ENCODE data around the gene ABTB2.

The ABTB2 gene

DNA sequence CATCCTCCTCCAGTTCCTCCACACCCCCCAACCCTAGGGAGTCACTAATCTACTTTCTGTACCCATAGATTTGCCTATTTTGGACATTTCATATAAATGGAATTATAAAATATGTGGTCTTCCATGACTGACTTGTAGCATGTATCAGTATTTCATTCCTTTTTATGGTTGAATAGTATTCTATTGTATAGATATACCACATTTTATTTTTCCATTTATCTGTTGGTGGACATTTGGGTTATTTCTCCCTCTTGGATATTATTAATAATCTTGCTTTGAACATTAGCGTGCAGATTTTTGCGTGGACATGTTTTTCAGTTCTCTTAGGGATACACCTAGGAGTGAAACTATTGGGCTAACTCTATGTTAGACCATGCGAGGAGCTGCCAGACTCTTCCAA lies 229.0 kb downstream of the ABTB2 start:
- no peak overlapping the region for H3K4me3 ChIP-seq (ENCODE audit: low read depth, low read length)

DNA sequence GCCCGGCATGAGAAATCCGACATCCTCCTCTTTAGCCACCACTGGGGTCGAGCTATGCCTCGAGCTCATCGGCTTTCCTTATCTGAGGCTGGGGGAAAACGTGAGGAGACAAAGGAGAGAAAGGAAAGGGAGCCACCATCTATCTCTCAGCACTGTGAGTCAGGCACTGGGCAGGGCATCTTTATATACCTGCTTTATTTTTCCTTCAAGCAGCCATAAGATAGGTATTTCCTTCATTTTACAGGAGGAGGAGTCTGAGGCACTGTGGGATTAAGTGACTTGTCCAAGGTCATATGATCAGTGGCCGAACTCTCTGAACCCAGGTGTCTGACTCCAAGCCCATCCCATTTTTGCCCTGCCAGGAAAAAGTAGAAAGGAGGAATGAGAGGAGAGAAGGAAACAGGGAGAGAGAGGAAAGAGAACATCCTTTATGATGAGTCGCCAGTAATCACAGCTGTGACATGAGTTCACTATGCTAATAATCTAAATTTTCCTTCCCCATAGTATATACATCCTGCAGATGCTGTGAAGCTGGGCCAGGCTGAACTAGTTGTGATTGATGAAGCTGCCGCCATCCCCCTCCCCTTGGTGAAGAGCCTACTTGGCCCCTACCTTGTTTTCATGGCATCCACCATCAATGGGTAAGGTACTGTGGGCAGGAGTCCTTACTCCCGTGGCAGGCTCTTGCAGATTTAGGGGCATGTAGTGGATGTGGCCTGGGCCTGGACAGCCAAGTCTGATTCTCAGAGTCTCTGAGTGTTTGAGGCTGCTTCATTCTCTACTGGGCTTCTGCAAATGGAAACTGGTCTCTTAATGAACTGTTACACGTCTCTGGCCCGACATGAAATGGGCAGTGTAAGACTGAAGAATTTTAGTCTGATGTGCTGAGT lies 230.6 kb downstream of the ABTB2 start:
- H3K4me3 ChIP-seq (ENCODE audit: low read depth, low read length) = no peak overlapping the region

DNA sequence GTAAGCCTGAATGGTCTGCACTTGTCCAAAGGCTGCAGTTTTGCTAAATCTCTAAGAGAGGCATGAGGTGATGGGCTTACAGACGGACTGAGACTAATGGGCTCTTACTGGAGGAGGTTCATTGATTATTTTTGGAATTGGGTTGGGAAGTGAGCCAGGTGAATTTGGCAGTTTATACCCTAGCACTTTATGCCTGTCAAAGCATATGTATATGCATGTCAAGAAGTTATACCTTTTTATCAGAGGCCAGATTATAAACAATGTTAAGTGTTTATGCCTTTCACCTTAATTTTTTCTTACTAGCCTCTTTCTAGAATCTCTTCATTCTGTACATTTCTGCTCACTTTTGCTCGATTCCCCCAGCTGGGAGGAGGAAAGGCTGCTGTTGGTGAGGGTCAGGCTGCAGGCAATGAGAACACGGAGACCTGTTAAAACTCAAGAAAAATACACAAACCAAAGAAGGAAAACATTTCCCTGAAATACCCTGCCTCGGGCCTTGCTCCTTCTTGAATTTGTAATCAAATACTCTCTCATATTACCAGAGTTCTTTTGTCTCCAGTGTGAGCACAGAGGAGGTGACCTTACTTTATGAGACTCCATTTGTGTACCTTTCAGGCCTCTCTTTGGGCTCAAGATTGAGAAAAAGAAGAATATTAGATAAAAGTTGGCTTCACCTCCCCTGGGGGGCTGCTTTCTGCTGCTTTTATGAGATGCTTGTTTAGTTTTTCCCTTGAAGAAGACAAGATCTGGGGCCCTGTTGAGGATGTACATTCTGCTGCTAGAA lies 232.7 kb downstream of the ABTB2 start:
- H3K4me3 ChIP-seq (ENCODE audit: low read depth, low read length) = no peak overlapping the region

DNA sequence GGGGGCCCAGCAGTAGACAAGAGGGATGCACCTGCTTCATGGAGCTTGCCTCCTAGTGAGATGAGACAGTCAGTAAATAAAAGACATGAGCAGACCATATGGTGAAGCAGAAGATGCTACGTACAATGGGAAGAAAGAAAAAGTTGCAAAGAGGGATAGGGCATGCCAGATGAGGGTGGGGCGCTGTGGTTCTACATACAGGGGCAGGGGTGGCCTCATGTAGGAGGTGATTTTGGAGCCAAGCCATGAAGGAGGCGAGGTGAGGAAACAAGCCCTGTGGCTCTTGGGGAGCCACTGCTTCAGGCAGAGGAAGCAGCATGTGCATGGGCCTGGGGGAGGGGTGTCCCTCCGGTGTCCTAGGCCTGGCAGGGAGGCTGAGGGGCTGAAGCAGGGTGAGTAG lies 237.2 kb downstream of the ABTB2 start:
- H3K4me3 ChIP-seq (ENCODE audit: low read depth, low read length) = no peak overlapping the region

DNA sequence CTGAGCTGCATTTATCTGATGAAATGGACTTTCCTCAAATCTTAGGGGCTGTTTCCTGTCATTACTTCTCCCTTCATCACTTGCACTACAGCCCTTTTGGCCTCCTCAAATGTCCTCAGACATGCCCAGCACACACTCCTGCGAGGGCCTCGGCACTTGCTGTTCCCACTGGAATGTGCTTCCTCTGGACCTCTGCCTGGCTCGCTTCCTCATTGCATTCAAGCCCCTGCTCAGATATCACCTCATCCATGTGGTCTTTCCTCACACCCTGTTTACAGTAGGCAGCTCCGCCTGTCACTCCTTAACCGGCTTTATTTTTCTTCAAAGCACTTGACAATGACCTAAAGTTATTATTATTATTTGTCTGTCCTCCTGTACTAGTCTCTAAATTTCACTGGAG lies 243.3 kb downstream of the ABTB2 start:
- no peak overlapping the region for H3K4me3 ChIP-seq (ENCODE audit: low read depth, low read length)

DNA sequence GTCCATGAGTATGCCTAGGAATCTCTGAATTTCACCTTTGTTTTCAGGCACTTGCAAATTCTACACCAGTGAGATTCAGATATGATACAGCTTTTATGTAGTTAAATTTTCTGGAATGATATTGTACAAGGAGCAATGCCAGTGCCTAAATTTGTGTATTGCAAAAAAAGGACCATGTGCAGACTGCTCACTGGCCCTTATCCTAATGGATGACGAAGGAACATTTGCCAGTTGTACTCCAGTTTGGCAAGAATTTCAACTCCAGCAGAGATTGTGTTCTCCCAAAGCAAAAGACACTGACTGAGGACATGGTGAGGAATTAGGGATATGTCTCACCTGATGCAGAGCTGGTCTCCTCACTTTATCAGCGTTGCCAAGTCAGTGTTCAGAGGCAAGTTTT lies 243.8 kb downstream of the ABTB2 start:
- H3K4me3 ChIP-seq (ENCODE audit: low read depth, low read length) = no peak overlapping the region

DNA sequence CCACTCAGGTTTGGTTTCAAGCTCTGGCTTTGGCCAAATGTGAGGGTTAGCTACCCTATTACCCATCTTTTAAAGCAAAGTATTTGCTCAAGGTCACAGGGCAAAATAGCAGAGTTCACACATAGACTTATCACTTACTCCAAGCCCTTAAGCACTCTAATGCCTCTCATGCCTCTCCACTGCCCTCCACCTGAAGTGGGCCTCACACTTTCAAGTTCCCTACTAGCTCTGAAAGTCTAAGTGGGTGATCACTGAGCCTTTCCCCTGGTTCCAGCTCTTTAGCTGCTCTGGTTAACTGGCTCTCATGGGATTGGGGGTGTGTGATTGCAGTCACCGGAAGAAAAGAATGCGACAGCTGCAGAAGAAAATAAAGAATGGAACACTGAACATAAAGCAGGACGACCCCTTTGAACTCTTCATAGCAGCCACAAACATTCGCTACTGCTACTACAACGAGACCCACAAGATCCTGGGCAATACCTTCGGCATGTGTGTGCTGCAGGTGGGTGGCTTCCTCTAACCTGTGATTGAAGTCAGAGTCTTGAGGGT lies 246.0 kb downstream of the ABTB2 start:
- no peak overlapping the region for H3K4me3 ChIP-seq (ENCODE audit: low read depth, low read length)

DNA sequence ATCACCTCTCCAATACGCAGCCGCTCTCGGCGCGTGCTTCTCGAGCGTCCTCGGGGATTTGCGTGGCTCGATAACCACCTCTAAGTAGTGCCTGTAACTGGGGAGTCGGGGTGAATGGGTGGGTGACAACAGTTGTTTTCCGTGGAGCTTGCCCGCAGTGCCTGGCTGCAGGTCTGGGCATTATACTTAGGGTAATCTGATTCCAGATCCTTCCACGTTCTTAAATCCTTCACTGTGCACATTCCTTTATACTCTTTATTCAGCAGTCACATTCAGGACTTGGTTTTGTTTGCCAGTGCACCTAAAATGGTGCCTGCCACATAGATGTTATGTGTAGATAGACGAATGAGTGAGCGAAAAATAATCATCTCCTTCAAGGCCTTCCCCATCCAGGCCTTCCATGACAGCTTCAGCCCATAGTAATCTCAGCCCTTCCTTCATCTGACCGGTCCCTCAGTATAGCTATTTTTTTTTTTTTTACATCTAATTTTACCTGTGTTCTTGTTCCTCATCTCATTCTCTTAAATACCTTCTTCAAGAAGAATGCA lies 251.8 kb downstream of the ABTB2 start:
- H3K4me3 ChIP-seq (ENCODE audit: low read depth, low read length) = peak overlapping the region; percentile 98

DNA sequence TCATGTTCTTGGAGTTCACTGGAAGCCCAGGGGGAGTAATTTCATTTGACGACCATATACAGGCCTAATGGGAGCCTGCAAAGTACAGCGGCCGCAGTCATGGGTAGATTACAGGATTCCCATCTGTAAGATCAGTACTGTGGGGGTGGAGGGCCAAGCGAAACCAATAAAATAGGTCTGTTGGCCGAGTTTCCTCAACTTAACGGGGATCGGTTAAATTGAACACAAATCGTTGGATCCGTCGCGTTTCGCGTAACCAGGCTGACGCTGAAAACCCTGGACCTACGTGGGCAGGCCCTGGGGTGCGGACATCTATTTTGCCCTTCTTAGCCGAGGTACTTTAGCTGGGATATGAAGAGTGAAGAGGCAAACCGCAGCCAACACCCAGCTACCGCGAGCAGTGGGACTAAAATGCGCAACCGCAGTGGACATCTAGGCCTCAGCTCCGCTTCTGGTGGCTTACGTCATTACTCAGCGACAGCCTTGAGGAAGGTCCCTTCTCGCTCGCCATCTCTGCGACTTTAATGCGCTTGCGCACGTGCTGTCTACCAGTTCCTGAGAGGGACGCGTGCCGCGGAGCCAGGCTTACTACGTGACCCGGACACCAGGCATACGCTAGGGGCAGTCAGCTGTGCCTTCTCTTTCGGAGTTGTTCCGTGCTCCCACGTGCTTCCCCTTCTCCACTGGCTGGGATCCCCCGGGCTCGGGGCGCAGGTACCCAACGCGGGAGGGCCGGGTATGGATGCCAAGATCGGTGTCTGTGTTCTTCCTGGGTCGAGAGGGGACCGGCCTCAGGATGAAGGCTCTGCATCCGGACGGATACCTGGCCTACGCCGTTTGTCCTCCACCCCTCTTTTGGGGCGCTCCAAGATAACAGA lies 252.5 kb downstream of the ABTB2 start, which contains the start of gene NAT10:
Gene NAT10 (plus strand): TSS at position 551 of the 878 bp plus-strand sequence. CDS start 2,597 bp downstream, outside the sequence.
- H3K4me3 ChIP-seq (ENCODE audit: low read depth, low read length) = peak within 1 kb of the TSS; percentile 98

DNA sequence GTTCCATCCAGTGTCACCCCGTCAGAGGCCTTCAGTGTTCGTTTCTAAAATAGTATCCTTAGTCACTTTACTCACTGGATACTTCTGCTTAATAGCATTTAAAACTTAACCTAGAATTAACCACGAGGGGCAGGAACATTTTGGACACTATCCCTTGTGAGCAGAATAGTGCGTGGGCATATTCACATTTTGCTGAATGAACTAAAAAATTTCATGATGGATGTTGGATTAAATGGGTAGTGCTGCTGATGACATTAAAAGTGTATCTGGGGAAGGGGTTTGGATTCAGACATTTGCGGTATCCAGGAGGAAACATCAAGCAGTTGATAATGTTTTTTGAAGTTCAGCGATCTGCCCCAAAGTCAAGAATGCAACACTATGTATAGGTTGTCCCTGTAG lies 253.1 kb downstream of the ABTB2 start:
- peak overlapping the region; percentile 98 for H3K4me3 ChIP-seq (ENCODE audit: low read depth, low read length)

All from iPS-11a (cell line).